Measurements from ENCODE around the gene HIPK3. TPM values are rescaled to one million over a fixed set of nuclear protein-coding genes. Genes with fewer than 3 reads are reported as not detected.

Gene HIPK3
- total and polyA plus RNA-seq, 9 of the 15 experiments (the other 6 are each of a cell fraction or from before 2014, with no cell fraction given), result 2.3 to 19.6 (median 7.5) TPM

- no peak for TF ChIP-seq CHAMP1 (IDR thresholded peaks at IDR 0.05)
- no peak for TF ChIP-seq TFAM (CRISPR knock-in tag; conservative IDR thresholded peaks at IDR 0.05)
- no peak for TF ChIP-seq ZNF445 (CRISPR knock-in tag; IDR thresholded peaks at IDR 0.05; ENCODE audit: low read depth)
- TF ChIP-seq LEF1 (IDR thresholded peaks at IDR 0.05), result no peak
- TF ChIP-seq MAX (CRISPR knock-in tag; IDR thresholded peaks at IDR 0.05), result no peak
- no peak for TF ChIP-seq BMI1 (IDR thresholded peaks at IDR 0.05; ENCODE audit: low read length)
- TF ChIP-seq FOSL1 (tag; conservative IDR thresholded peaks at IDR 0.05), result peak; percentile 40
- no peak for TF ChIP-seq STAT6 (CRISPR knock-in tag; IDR thresholded peaks at IDR 0.05)
- TF ChIP-seq PHF20 (IDR thresholded peaks at IDR 0.05; ENCODE audit: partially characterized antibody), result no peak
- peak; percentile 57; the same call in 1 of the 2 replicates for TF ChIP-seq POLR2AphosphoS5 (IDR thresholded peaks at IDR 0.05; ENCODE audit: control insufficient read depth, insufficient read depth, low read depth, low read length)
- TF ChIP-seq BDP1 (IDR thresholded peaks at IDR 0.05; ENCODE audit: insufficient read depth, insufficient read length), result no peak
- no peak for TF ChIP-seq PRPF4 (IDR thresholded peaks at IDR 0.05; ENCODE audit: insufficient read depth, low read depth, low read length, poor library complexity, severe bottlenecking)
- TF ChIP-seq NR3C1 (CRISPR knock-in tag; IDR thresholded peaks at IDR 0.05), result no peak
- TF ChIP-seq KDM5B (IDR thresholded peaks at IDR 0.05; ENCODE audit: insufficient replicate concordance, low read depth, low read length), result no peak
- no peak for TF ChIP-seq ZNF830 (CRISPR knock-in tag; IDR thresholded peaks at IDR 0.05)
- no peak for TF ChIP-seq THRA (IDR thresholded peaks at IDR 0.05)
- no peak for TF ChIP-seq KDM2B (CRISPR knock-in tag; IDR thresholded peaks at IDR 0.05)
- peak; percentile 86 for TF ChIP-seq TAL1 (IDR thresholded peaks at IDR 0.05)
- TF ChIP-seq HSF4 (CRISPR knock-in tag; IDR thresholded peaks at IDR 0.05; ENCODE audit: borderline replicate concordance), result no peak
- TF ChIP-seq ZNF511 (CRISPR knock-in tag; IDR thresholded peaks at IDR 0.05), result no peak
- no peak for TF ChIP-seq SIX5 (IDR thresholded peaks at IDR 0.05; ENCODE audit: borderline replicate concordance in 1 of 2, insufficient read depth in 1 of 2, low read depth in 1 of 2, low read length in 2 of 2)
- TF ChIP-seq THRAP3 (IDR thresholded peaks at IDR 0.05; ENCODE audit: borderline replicate concordance), result no peak
Measured at GRCh38 chr11:33320814-33321330, 63.7 kb downstream of the HIPK3 start (continued).
